HepG2 (cell line): ENCODE data around the gene RBBP8NL. TPM values are rescaled to one million over a fixed set of nuclear protein-coding genes. Genes with fewer than 3 reads are reported as not detected.

Experiments used
- ATF7 ChIP-seq, 2 experiments: fragments of 450-650 bp in 1 of 2; sonication (generic) in 1 of 2; formaldehyde crosslinking in 1 of 2; IDR thresholded peaks; 2 replicates each; pipeline versions ENCODE4 v1.4.0 to v1.6.1; 2016 to 2020; ENCODE audit warnings: antibody characterized with exemption in 1 of 2, mild to moderate bottlenecking in 1 of 2, missing genetic modification reagents in 1 of 2
- CHCHD3 ChIP-seq: sonication (generic); formaldehyde crosslinking; IDR thresholded peaks from 2 replicates; pipeline ENCODE4 v1.8.0; 2022; ENCODE audit warnings: mild to moderate bottlenecking, missing genetic modification reagents, moderate library complexity
- GABPA ChIP-seq, 2 experiments: IDR thresholded peaks; 2 replicates each; pipeline ENCODE4 v1.6.1; 2011 to 2016; ENCODE audit warnings: low read depth in 2 of 2, low read length in 1 of 2, missing biosample characterization in 1 of 2, missing genetic modification characterization in 1 of 2
- NONO ChIP-seq, 2 experiments: fragments of 450-650 bp in 1 of 2; sonication (generic) in 1 of 2; formaldehyde crosslinking in 1 of 2; IDR thresholded peaks in 1 of 2; conservative IDR thresholded peaks in 1 of 2; 2 replicates each; pipeline versions ENCODE4 v1.6.1 to v1.8.0; 2017 to 2022; ENCODE audit warnings: mild to moderate bottlenecking in 1 of 2, missing genetic modification reagents in 1 of 2, moderate library complexity in 1 of 2
- PHF21A ChIP-seq: sonication (generic); formaldehyde crosslinking; IDR thresholded peaks from 2 replicates; pipeline ENCODE4 v1.5.0; 2020; ENCODE audit warnings: mild to moderate bottlenecking, missing genetic modification reagents
- SMAD3 ChIP-seq: sonication (generic); formaldehyde crosslinking; IDR thresholded peaks from 2 replicates; pipeline ENCODE4 v1.4.0; 2020; ENCODE audit warnings: missing genetic modification reagents
- SNAPC2 ChIP-seq: sonication (generic); formaldehyde crosslinking; IDR thresholded peaks from 2 replicates; pipeline ENCODE4 v1.8.1; 2022; ENCODE audit warnings: mild to moderate bottlenecking, missing genetic modification reagents
- YEATS2 ChIP-seq: sonication (generic); formaldehyde crosslinking; IDR thresholded peaks from 2 replicates; pipeline ENCODE4 v1.4.0; 2020; ENCODE audit warnings: missing genetic modification reagents, borderline replicate concordance
- YEATS4 ChIP-seq: sonication (generic); formaldehyde crosslinking; IDR thresholded peaks from 2 replicates; pipeline ENCODE4 v1.4.0; 2020; ENCODE audit warnings: missing genetic modification reagents, borderline replicate concordance
- ZFP82 ChIP-seq: sonication (generic); formaldehyde crosslinking; IDR thresholded peaks from 2 replicates; pipeline ENCODE4 v1.5.1; 2020; ENCODE audit warnings: mild to moderate bottlenecking, missing genetic modification reagents, borderline replicate concordance
- ZFX ChIP-seq: sonication (generic); formaldehyde crosslinking; IDR thresholded peaks from 2 replicates; pipeline ENCODE4 v1.4.0; 2020; ENCODE audit warnings: mild to moderate bottlenecking, low read depth, missing genetic modification reagents, moderate library complexity
- ZMYM4 ChIP-seq: sonication (generic); formaldehyde crosslinking; IDR thresholded peaks from 2 replicates; pipeline ENCODE4 v1.8.1; 2023; ENCODE audit warnings: mild to moderate bottlenecking, missing genetic modification reagents
- ZNF264 ChIP-seq: sonication (generic); formaldehyde crosslinking; IDR thresholded peaks from 2 replicates; pipeline ENCODE4 v1.4.0; 2020; ENCODE audit warnings: missing genetic modification reagents
- ZNF747 ChIP-seq: sonication (generic); formaldehyde crosslinking; IDR thresholded peaks from 2 replicates; pipeline ENCODE4 v1.8.1; 2023; ENCODE audit warnings: missing genetic modification reagents, mild to moderate bottlenecking, borderline replicate concordance
- ZNF761 ChIP-seq: sonication (generic); formaldehyde crosslinking; conservative IDR thresholded peaks from 2 replicates; pipeline ENCODE4 v1.4.0; 2020; ENCODE audit warnings: mild to moderate bottlenecking, missing genetic modification reagents
- polyA plus RNA-seq, 8 experiments: library from polyadenylated mRNA; depleted of rRNA in 3 of 8; stranded (reverse) in 7 of 8; unstranded in 1 of 8; fragments of >200 nt; fragmentation: Illumina TruSeq in 4 of 8; extraction: Trizol in 4 of 8; gene quantifications; 2 replicates each; pipeline versions ENCODE4 v1.2.1 to v1.2.3, GENCODE V29; 2011 to 2016; ENCODE audit warnings: low read depth in 4 of 8, missing spikeins in 1 of 8, mixed read lengths in 1 of 8; ENCODE audit not compliant: insufficient read depth in 1 of 8
- total RNA-seq, 5 experiments: library from RNA; depleted of rRNA; stranded (reverse); fragments of >200 nt; fragmentation: Illumina TruSeq; extraction: Trizol; gene quantifications; 2 replicates each; pipeline ENCODE4 v1.2.3, GENCODE V29; 2016; ENCODE audit warnings: low read depth in 1 of 5
- TF ChIP-seq, protein P1 (sequence below): sonication (generic); formaldehyde crosslinking; IDR thresholded peaks from 2 replicates; pipeline ENCODE4 v1.4.0; 2020; ENCODE audit warnings: missing genetic modification reagents, borderline replicate concordance
- TF ChIP-seq, protein P2 (sequence below): sonication (generic); formaldehyde crosslinking; IDR thresholded peaks from 2 replicates; pipeline ENCODE4 v1.5.0; 2020; ENCODE audit warnings: missing genetic modification reagents
- TF ChIP-seq, protein P3 (sequence below): sonication (generic); formaldehyde crosslinking; IDR thresholded peaks from 2 replicates; pipeline ENCODE4 v1.4.0; 2020; ENCODE audit warnings: missing genetic modification reagents

RBBP8NL gene
- total and polyA plus RNA-seq, 2 of the 13 experiments (the other 11 are each of a cell fraction or from before 2014, with no cell fraction given) = 0.69 to 0.86 TPM

DNA sequence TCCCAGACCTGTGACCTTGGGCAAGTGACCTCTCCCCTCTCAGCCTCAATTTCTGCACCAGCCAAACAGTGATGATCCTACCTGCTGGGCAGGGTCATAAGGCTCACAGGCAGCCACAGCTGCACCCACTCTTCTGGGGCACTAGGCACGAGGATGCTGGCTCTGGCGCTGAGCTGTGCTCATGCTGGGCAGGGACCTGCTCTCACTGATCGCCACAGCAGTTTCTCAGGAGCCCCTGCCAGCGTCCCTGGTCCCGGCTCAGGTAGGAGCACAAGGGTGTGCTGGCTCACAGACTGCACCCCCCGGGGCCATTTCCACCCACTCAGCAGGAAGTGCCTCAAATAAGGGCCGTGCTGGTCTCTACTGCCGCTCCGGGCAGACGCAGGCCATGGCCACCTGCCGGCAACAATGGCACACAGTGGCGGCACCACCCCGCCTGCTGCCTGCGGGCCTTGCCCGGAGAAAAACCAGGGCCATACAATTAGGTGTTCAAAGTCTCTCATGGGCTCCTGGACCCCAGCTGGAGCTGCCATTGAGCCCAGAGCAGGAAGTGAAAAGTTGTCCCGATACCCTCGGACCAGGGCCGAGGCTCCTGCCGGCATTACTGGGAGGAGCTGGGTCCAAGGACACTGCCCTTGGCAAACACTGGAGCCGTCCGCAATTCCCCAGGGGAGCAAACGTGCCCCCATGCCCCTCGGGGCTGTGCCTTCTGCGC, 15.7 kb downstream of the RBBP8NL start (continued):
- TF ChIP-seq, protein P1, sequence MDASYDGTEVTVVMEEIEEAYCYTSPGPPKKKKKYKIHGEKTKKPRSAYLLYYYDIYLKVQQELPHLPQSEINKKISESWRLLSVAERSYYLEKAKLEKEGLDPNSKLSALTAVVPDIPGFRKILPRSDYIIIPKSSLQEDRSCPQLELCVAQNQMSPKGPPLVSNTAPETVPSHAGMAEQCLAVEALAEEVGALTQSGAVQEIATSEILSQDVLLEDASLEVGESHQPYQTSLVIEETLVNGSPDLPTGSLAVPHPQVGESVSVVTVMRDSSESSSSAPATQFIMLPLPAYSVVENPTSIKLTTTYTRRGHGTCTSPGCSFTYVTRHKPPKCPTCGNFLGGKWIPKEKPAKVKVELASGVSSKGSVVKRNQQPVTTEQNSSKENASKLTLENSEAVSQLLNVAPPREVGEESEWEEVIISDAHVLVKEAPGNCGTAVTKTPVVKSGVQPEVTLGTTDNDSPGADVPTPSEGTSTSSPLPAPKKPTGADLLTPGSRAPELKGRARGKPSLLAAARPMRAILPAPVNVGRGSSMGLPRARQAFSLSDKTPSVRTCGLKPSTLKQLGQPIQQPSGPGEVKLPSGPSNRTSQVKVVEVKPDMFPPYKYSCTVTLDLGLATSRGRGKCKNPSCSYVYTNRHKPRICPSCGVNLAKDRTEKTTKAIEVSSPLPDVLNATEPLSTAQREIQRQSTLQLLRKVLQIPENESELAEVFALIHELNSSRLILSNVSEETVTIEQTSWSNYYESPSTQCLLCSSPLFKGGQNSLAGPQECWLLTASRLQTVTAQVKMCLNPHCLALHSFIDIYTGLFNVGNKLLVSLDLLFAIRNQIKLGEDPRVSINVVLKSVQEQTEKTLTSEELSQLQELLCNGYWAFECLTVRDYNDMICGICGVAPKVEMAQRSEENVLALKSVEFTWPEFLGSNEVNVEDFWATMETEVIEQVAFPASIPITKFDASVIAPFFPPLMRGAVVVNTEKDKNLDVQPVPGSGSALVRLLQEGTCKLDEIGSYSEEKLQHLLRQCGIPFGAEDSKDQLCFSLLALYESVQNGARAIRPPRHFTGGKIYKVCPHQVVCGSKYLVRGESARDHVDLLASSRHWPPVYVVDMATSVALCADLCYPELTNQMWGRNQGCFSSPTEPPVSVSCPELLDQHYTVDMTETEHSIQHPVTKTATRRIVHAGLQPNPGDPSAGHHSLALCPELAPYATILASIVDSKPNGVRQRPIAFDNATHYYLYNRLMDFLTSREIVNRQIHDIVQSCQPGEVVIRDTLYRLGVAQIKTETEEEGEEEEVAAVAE (CRISPR knock-in tag) = no peak
- TF ChIP-seq ZNF264 (peak; percentile 85; the same call in 1 of the 2 replicates), ATF7 (IDR thresholded peaks at IDR 0.05) (no peak), ATF7 (CRISPR knock-in tag; IDR thresholded peaks at IDR 0.05) (0 out of 2 replicates have a peak, but pooled peaks have one; percentile 67), ZNF761 (CRISPR knock-in tag) (peak; percentile 35; the same call in 1 of the 2 replicates), SNAPC2 (CRISPR knock-in tag) (peak; percentile 75), ZFP82 (CRISPR knock-in tag) (0 out of 2 replicates have a peak, but pooled peaks have one; percentile 10), ZNF747 (CRISPR knock-in tag) (peak; percentile 84; the same call in 1 of the 2 replicates), CHCHD3 (CRISPR knock-in tag) (no peak), ZFX (CRISPR knock-in tag) (peak; percentile 78), YEATS4 (CRISPR knock-in tag) (peak; percentile 83; the same call in 1 of the 2 replicates), PHF21A (CRISPR knock-in tag) (peak; percentile 86; the same call in 1 of the 2 replicates), GABPA (IDR thresholded peaks at IDR 0.05; ENCODE audit: low read depth, low read length) (no peak), GABPA (CRISPR knock-in tag; IDR thresholded peaks at IDR 0.05; ENCODE audit: low read depth) (peak; percentile 11; the same call in 1 of the 2 replicates), ZMYM4 (no peak; the same call in 1 of the 2 replicates), YEATS2 (CRISPR knock-in tag) (0 out of 2 replicates have a peak, but pooled peaks have one; percentile 14), SMAD3 (CRISPR knock-in tag) (no peak), NONO (IDR thresholded peaks at IDR 0.05) (no peak), NONO (CRISPR knock-in tag; conservative IDR thresholded peaks at IDR 0.05) (peak; percentile 63; the same call in 1 of the 2 replicates)
- TF ChIP-seq, protein P2, sequence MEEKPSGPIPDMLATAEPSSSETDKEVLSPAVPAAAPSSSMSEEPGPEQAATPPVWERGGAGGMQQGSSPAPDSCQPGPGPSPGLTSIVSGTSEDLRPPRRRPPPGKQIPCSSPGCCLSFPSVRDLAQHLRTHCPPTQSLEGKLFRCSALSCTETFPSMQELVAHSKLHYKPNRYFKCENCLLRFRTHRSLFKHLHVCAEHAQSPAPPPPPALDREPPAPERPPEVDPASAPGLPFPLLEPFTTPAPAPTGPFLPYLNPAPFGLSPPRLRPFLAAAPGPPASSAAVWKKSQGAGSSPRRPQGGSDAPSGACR (CRISPR knock-in tag) = no peak; the same call in 1 of the 2 replicates
- TF ChIP-seq, protein P3, sequence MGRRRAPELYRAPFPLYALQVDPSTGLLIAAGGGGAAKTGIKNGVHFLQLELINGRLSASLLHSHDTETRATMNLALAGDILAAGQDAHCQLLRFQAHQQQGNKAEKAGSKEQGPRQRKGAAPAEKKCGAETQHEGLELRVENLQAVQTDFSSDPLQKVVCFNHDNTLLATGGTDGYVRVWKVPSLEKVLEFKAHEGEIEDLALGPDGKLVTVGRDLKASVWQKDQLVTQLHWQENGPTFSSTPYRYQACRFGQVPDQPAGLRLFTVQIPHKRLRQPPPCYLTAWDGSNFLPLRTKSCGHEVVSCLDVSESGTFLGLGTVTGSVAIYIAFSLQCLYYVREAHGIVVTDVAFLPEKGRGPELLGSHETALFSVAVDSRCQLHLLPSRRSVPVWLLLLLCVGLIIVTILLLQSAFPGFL (CRISPR knock-in tag) = peak; percentile 81
